ENCODE measurements around the gene LRP1.

Gene LRP1

GRCh38 chr12:57212701-57213057 lies 84.4 kb downstream of the LRP1 start:
- H3K4me3 ChIP-seq (replicated peaks; ENCODE audit: low read depth, low read length): no peak overlapping the region
- TF ChIP-seq CTCF (IDR thresholded peaks at IDR 0.05; ENCODE audit: low read depth, low read length, missing control alignments): no peak
- DNase-seq (ENCODE audit: extremely low read depth, low read depth): no peak

- TF ChIP-seq CTCF (IDR thresholded peaks at IDR 0.05; ENCODE audit: low read depth, low read length, missing control alignments): peak; percentile 97
- DNase-seq (ENCODE audit: extremely low read depth, low read depth): peak; percentile 52
- no peak overlapping the region for H3K4me3 ChIP-seq (replicated peaks; ENCODE audit: low read depth, low read length)
Observed at GRCh38 chr12:57213058-57213715, 84.9 kb downstream of the LRP1 start.

GRCh38 chr12:57213763-57214397 lies 85.6 kb downstream of the LRP1 start:
- no peak overlapping the region for H3K4me3 ChIP-seq (replicated peaks; ENCODE audit: low read depth, low read length)
- DNase-seq (ENCODE audit: extremely low read depth, low read depth): no peak
- TF ChIP-seq CTCF (IDR thresholded peaks at IDR 0.05; ENCODE audit: low read depth, low read length, missing control alignments): no peak

GRCh38 chr12:57214398-57214781 lies 86.1 kb downstream of the LRP1 start:
- DNase-seq (ENCODE audit: extremely low read depth, low read depth): no peak
- peak; percentile 77 for TF ChIP-seq CTCF (IDR thresholded peaks at IDR 0.05; ENCODE audit: low read depth, low read length, missing control alignments)
- no peak overlapping the region for H3K4me3 ChIP-seq (replicated peaks; ENCODE audit: low read depth, low read length)

GRCh38 chr12:57215065-57215464 lies 86.8 kb downstream of the LRP1 start:
- no peak overlapping the region for H3K4me3 ChIP-seq (replicated peaks; ENCODE audit: low read depth, low read length)
- no peak for DNase-seq (ENCODE audit: extremely low read depth, low read depth)
- TF ChIP-seq CTCF (IDR thresholded peaks at IDR 0.05; ENCODE audit: low read depth, low read length, missing control alignments): no peak

- H3K4me3 ChIP-seq (replicated peaks; ENCODE audit: low read depth, low read length): no peak overlapping the region
- no peak for DNase-seq (ENCODE audit: extremely low read depth, low read depth)
- TF ChIP-seq CTCF (IDR thresholded peaks at IDR 0.05; ENCODE audit: low read depth, low read length, missing control alignments): no peak
Observed at GRCh38 chr12:57215668-57216013, 87.4 kb downstream of the LRP1 start.
